ENCODE results near the gene EEF1AKMT4. TPM values are rescaled to one million over a fixed set of nuclear protein-coding genes. Genes with fewer than 3 reads are reported as not detected.
A peak's percentile ranks its signal among the peaks of the same experiment; 100 is the strongest.

The EEF1AKMT4 gene
- total and polyA plus RNA-seq, 2 of the 8 experiments (the other 6 are each of a cell fraction or from before 2014, with no cell fraction given): 9.3 to 30.1 TPM

GRCh38 chr3:184250167-184250828, 826 bp downstream of the EEF1AKMT4 start:
- Histone ChIP-seq H3K79me1 (ENCODE audit: low read depth, low read length) (peaks cover 2% of the 10 kb centered on the region; the same call in 1 of the 2 replicates), H2BK20ac (ENCODE audit: low read length) (no peak overlapping the region), H2AFZ (ENCODE audit: low read length) (peak overlapping the region; percentile 71), H4K8ac (ENCODE audit: extremely low read depth, insufficient read depth, low read length) (no peak overlapping the region; the same call in 1 of the 2 replicates), H2BK12ac (ENCODE audit: low read depth, low read length) (no peak overlapping the region), H4K91ac (replicated peaks; ENCODE audit: insufficient read length, low read length) (no peak overlapping the region), H3K14ac (ENCODE audit: insufficient read length) (no peak overlapping the region), H2BK120ac (replicated peaks; ENCODE audit: low read depth, low read length) (no peak overlapping the region), H3K18ac (ENCODE audit: extremely low read depth, low read length) (no peak overlapping the region; the same call in 1 of the 2 replicates), H3K4me3 (ENCODE audit: extremely low read depth in 1 of 4, insufficient read depth in 2 of 4, low read depth in 3 of 4, low read length in 4 of 4) (peak overlapping the region; percentile 71 to 89 (median 82)), H3K36me3 (ENCODE audit: control insufficient read depth in 2 of 4, insufficient read depth in 4 of 4, low read length in 3 of 4) (peaks cover 2 to 4% (median 2%) of the 10 kb centered on the region in 4 experiments; a peak in 3 of 8 replicates), H3K4me1 (replicated peaks in 1 of 4; ENCODE audit: control insufficient read depth in 3 of 4, insufficient read depth in 4 of 4, low read length in 3 of 4) (no peaks in the 10 kb centered on the region), H3K9me3 (ENCODE audit: insufficient read depth in 2 of 2, low read depth in 1 of 2, low read length in 1 of 2) (no peaks in the 10 kb centered on the region), H3K27me3 (replicated peaks in 1 of 4; ENCODE audit: control insufficient read depth in 3 of 4, extremely low read depth in 1 of 4, insufficient read depth in 3 of 4, low read length in 3 of 4) (no peaks in the 10 kb centered on the region; a peak in 1 of 7 replicates), H3K79me2 (ENCODE audit: control insufficient read depth in 1 of 2, insufficient read depth in 2 of 2, low read length in 2 of 2) (peaks cover 0 to 11% of the 10 kb centered on the region in 2 experiments; a peak in 3 of 4 replicates), H3K23me2 (ENCODE audit: low read depth, low read length) (peaks cover 13% of the 10 kb centered on the region), H4K5ac (ENCODE audit: insufficient read length, low read depth, low read length) (no peak overlapping the region), H3K27ac (ENCODE audit: low read depth, low read length) (no peak overlapping the region), H3K4me2 (ENCODE audit: insufficient read depth in 1 of 2, low read depth in 2 of 2, low read length in 2 of 2) (peak overlapping the region; percentile 75 to 94), H2BK5ac (ENCODE audit: low read depth, low read length) (peak overlapping the region; percentile 79; the same call in 1 of the 2 replicates), H3K23ac (ENCODE audit: insufficient read length) (no peak overlapping the region), H3K9ac (replicated peaks in 1 of 4; ENCODE audit: extremely low read depth in 1 of 4, low read depth in 3 of 4, low read length in 3 of 4) (peak overlapping the region; percentile 32 to 77 (median 58); a peak in 5 of 7 replicates), H2BK15ac (ENCODE audit: low read length) (no peak overlapping the region), H3K4ac (replicated peaks; ENCODE audit: insufficient read length, low read depth, low read length) (no peak overlapping the region), H4K20me1 (replicated peaks in 1 of 2; ENCODE audit: control insufficient read depth in 1 of 2, insufficient read depth in 2 of 2, low read length in 2 of 2) (no peaks in the 10 kb centered on the region), H3K56ac (replicated peaks; ENCODE audit: insufficient read length, low read depth, low read length) (no peak overlapping the region), H2AK5ac (ENCODE audit: low read depth, low read length) (no peak overlapping the region)
- peak; percentile 94 to 98 for DNase-seq (ENCODE audit: low read depth in 1 of 2, low spot score in 2 of 2)
- 16% methylated on average over 20 of the region's 20 CpGs; no CpG with 5 or more reads in 1 of the 2 experiments for WGBS, 2 experiments (ENCODE audit: extremely low coverage in 1 of 2, insufficient coverage in 1 of 2, insufficient read length in 1 of 2, insufficient replicate concordance in 2 of 2, low coverage in 1 of 2, low lambda C conversion rate in 2 of 2, missing lambda C conversion rate in 1 of 2)
- FAIRE-seq: peak; percentile 78
- CTCF ChIA-PET (ENCODE audit: partially characterized antibody): interaction anchor here (0.7 to 14.0 kb wide), 36 partner anchors 9 to 355 kb away, joined by 3 to 136 read pairs (median 4); partner anchors contain the start of genes CAMK2N2, FAM131A and VWA5B2
- POLR2A ChIA-PET (ENCODE audit: partially characterized antibody): interaction anchor here (0.7 to 3.8 kb wide), 10 partner anchors 9 to 114 kb away, joined by 3 to 13 read pairs (median 4); partner anchors contain the start of gene CAMK2N2
- TF ChIP-seq NRF1 (IDR thresholded peaks at IDR 0.05; ENCODE audit: low read depth, low read length): no peak
- peak; percentile 50; the same call in 1 of the 2 replicates for TF ChIP-seq TBP (IDR thresholded peaks at IDR 0.05; ENCODE audit: low read depth, low read length)
- TF ChIP-seq CTCF (IDR thresholded peaks at IDR 0.05; ENCODE audit: control extremely low read depth in 1 of 3, insufficient read depth in 1 of 3, low read depth in 1 of 3, low read length in 3 of 3): peak; percentile 90 to 97 (median 91)
- TF ChIP-seq PHF8 (conservative IDR thresholded peaks at IDR 0.05; ENCODE audit: low read depth, low read length): no peak
- no peak for TF ChIP-seq ATF3 (IDR thresholded peaks at IDR 0.05; ENCODE audit: insufficient read depth, low read depth, low read length)
- no peak for TF ChIP-seq KDM4A (IDR thresholded peaks at IDR 0.05; ENCODE audit: low read depth, low read length, severe bottlenecking)
- TF ChIP-seq HDAC2 (IDR thresholded peaks at IDR 0.05; ENCODE audit: borderline replicate concordance in 1 of 2, low read depth in 2 of 2, low read length in 2 of 2): no peak

Measured in H1 (cell line).